AG04450 (cell line): ENCODE measurements around the gene TSPAN9. TPM values are rescaled to one million over a fixed set of nuclear protein-coding genes. Genes with fewer than 3 reads are reported as not detected.

Experiments used
- CTCF ChIA-PET: fragments of 300-600, 350-600 bp; formaldehyde crosslinking; extraction: SDS; loops from one replicate; lab custom pipeline; 2022; ENCODE audit warnings: antibody characterized with exemption, inconsistent platforms; lab: Charles Lee
- POLR2A ChIA-PET: fragments of 350-600 bp; formaldehyde crosslinking; extraction: SDS; loops from one replicate; lab custom pipeline; 2021; ENCODE audit warnings: antibody characterized with exemption, inconsistent platforms; lab: Yijun Ruan, JAX
- DNase-seq: peaks from one replicate; pipeline ENCODE4 v3.0.0-alpha.2; 2011; ENCODE audit warnings: low read depth, low spot score
- H3K27ac ChIP-seq: one replicate; pipeline ENCODE4 v1.5.1; 2012; ENCODE audit warnings: low read depth, low read length, control low read depth
- H3K27me3 ChIP-seq: one replicate; pipeline ENCODE4 v1.6.0; 2012; ENCODE audit warnings: low read length; ENCODE audit not compliant: control insufficient read depth, insufficient read depth
- H3K4me3 ChIP-seq: 2 replicates; pipeline ENCODE4 v1.5.1; 2011; ENCODE audit warnings: mild to moderate bottlenecking, low read depth, low read length, control low read depth
- H3K9me3 ChIP-seq: 2 replicates; pipeline ENCODE4 v1.5.1; 2012; ENCODE audit warnings: low read length; ENCODE audit not compliant: control insufficient read depth, insufficient read depth
- CTCF ChIP-seq: IDR thresholded peaks from 2 replicates; pipeline ENCODE4 v1.5.1; 2011; ENCODE audit warnings: low read depth, low read length, control low read depth, inconsistent platforms
- polyA plus RNA-seq: library from polyadenylated mRNA; depleted of rRNA; stranded (reverse); fragments of >200 nt; gene quantifications from 2 replicates; pipeline ENCODE4 v1.2.3, GENCODE V29; 2011

The TSPAN9 gene
- polyA plus RNA-seq, 1 experiment = 68.0 TPM

GRCh38 chr12:3236345-3237187 lies 159.4 kb downstream of the TSPAN9 start:
- no peak for TF ChIP-seq CTCF
- DNase-seq = no peak
- CTCF ChIA-PET = interaction anchor here (1.3 to 5.0 kb wide), 4 partner anchors 34 to 102 kb away, joined by 3 to 23 read pairs (median 6); no protein-coding TSS in a partner anchor

GRCh38 chr12:3238196-3238595 lies 161.0 kb downstream of the TSPAN9 start:
- TF ChIP-seq CTCF = no peak
- no peak for DNase-seq
- POLR2A ChIA-PET = no interaction called here
- CTCF ChIA-PET = interaction anchor here (1.5 to 1.9 kb wide), 2 partner anchors 36 to 62 kb away, joined by 4 to 7 read pairs; no protein-coding TSS in a partner anchor
- Histone ChIP-seq H3K27ac (no peak overlapping the region), H3K27me3 (no peaks in the 10 kb centered on the region), H3K9me3 (no peaks in the 10 kb centered on the region), H3K4me3 (no peak overlapping the region)

More at GRCh38 chr12:3236345-3237187, 159.4 kb downstream of the TSPAN9 start:
- Histone ChIP-seq H3K4me3 (no peak overlapping the region), H3K27me3 (no peaks in the 10 kb centered on the region), H3K27ac (no peak overlapping the region), H3K9me3 (no peaks in the 10 kb centered on the region)
- POLR2A ChIA-PET = interaction anchor here (0.7 kb wide), 1 partner anchor 79 kb away, joined by 3 read pairs; no protein-coding TSS in a partner anchor

GRCh38 chr12:3241621-3242020 lies 164.4 kb downstream of the TSPAN9 start:
- TF ChIP-seq CTCF = no peak
- CTCF ChIA-PET = interaction anchor here (1.2 kb wide), 1 partner anchor 58 kb away, joined by 3 read pairs; no protein-coding TSS in a partner anchor
- H3K27ac ChIP-seq = no peak overlapping the region

GRCh38 chr12:3242199-3242863 lies 165.2 kb downstream of the TSPAN9 start:
- DNase-seq = no peak
- Histone ChIP-seq H3K27me3 (no peaks in the 10 kb centered on the region), H3K9me3 (peaks cover 9% of the 10 kb centered on the region), H3K27ac (no peak overlapping the region), H3K4me3 (no peak overlapping the region)
- CTCF ChIA-PET = interaction anchor here (1.1 kb wide), 1 partner anchor 58 kb away, joined by 4 read pairs; no protein-coding TSS in a partner anchor
- POLR2A ChIA-PET = no interaction called here
- no peak for TF ChIP-seq CTCF

More at GRCh38 chr12:3241621-3242020, 164.4 kb downstream of the TSPAN9 start:
- DNase-seq = no peak
- H3K9me3 ChIP-seq = peaks cover 9% of the 10 kb centered on the region
- no peaks in the 10 kb centered on the region for H3K27me3 ChIP-seq
- POLR2A ChIA-PET = no interaction called here
- no peak overlapping the region for H3K4me3 ChIP-seq
